ENCODE measurements around the gene LGALS9. TPM values are rescaled to one million over a fixed set of nuclear protein-coding genes. Genes with fewer than 3 reads are reported as not detected.
"Not testable (repeated sequence)": the region's sequence is repeated elsewhere in the genome, so short reads cannot be mapped to it uniquely, and the experiment has no call there.

Gene LGALS9
- polyA plus RNA-seq, 2 of the 4 experiments (the other 2 are of a cell fraction), result 1.2 to 1.5 TPM

DNA sequence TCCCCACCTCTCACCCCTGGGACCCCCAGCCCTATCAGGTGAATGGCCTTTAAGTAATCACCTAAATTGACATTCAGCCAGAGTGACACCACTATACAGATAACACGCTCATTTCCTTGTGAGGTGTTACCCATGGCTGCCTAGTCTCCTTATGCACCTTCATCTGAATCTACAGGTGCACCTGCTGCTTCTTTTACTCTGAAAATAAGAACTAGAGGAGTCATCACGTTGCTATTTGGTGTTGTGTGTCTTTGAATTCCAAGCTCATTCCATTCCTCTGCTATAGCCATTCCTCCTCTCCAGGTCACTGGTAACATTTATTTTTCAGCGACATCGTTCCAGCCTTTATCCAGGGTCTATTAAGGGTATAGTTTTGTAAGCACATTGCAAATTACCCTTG is 9.8 kb downstream of the LGALS9 start:
- ChIA-PET POLR2A (no interaction called here), CTCF (interaction anchor here (1.0 to 3.9 kb wide), 9 partner anchors 11 to 120 kb away, joined by 3 to 33 read pairs (median 4); no protein-coding TSS in a partner anchor)
- TF ChIP-seq, protein P1, sequence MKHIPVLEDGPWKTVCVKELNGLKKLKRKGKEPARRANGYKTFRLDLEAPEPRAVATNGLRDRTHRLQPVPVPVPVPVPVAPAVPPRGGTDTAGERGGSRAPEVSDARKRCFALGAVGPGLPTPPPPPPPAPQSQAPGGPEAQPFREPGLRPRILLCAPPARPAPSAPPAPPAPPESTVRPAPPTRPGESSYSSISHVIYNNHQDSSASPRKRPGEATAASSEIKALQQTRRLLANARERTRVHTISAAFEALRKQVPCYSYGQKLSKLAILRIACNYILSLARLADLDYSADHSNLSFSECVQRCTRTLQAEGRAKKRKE (CRISPR knock-in tag; IDR thresholded peaks at IDR 0.05; ENCODE audit: low read depth), result no peak
- TF ChIP-seq ZSCAN20 (CRISPR knock-in tag; IDR thresholded peaks at IDR 0.05) (no peak), HDAC2 (IDR thresholded peaks at IDR 0.05) (no peak), TP53 (CRISPR knock-in tag; IDR thresholded peaks at IDR 0.05) (no peak), RCOR1 (IDR thresholded peaks at IDR 0.05; ENCODE audit: low read depth, low read length) (no peak), CBX8 (IDR thresholded peaks at IDR 0.05) (no peak), NR3C1 (IDR thresholded peaks at IDR 0.05) (no peak), BHLHE40 (IDR thresholded peaks at IDR 0.05; ENCODE audit: low read depth, low read length) (no peak), SMC3 (IDR thresholded peaks at IDR 0.05) (no peak), FOXS1 (CRISPR knock-in tag; IDR thresholded peaks at IDR 0.05) (no peak), RARB (CRISPR knock-in tag; IDR thresholded peaks at IDR 0.05) (no peak), FOSL2 (IDR thresholded peaks at IDR 0.05) (no peak), FOSL2 (CRISPR knock-in tag; IDR thresholded peaks at IDR 0.05) (no peak), ZNF302 (CRISPR knock-in tag; IDR thresholded peaks at IDR 0.05) (no peak), KDM5A (IDR thresholded peaks at IDR 0.05) (no peak), JUNB (IDR thresholded peaks at IDR 0.05) (no peak), TFCP2L1 (CRISPR knock-in tag; IDR thresholded peaks at IDR 0.05) (no peak), PHF8 (IDR thresholded peaks at IDR 0.05; ENCODE audit: borderline replicate concordance, low read depth) (no peak), HOXB13 (CRISPR knock-in tag; IDR thresholded peaks at IDR 0.05; ENCODE audit: low read depth) (no peak), HEYL (CRISPR knock-in tag; IDR thresholded peaks at IDR 0.05) (no peak)
- TF ChIP-seq, protein P2, sequence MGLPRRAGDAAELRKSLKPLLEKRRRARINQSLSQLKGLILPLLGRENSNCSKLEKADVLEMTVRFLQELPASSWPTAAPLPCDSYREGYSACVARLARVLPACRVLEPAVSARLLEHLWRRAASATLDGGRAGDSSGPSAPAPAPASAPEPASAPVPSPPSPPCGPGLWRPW (IDR thresholded peaks at IDR 0.05), result no peak
- Histone ChIP-seq H3K9me3 (no peaks in the 10 kb centered on the region), H3K27ac (no peak overlapping the region), H3K4me2 (no peak overlapping the region), H3K4me3 (no peak overlapping the region), H3K4me1 (no peaks in the 10 kb centered on the region)
- no peak for ATAC-seq
- DNase-seq (ENCODE audit: low read depth in 1 of 2, low spot score in 1 of 2), result no peak
- no peak for FAIRE-seq
- WGBS (ENCODE audit: missing lambda C conversion rate), result 70% methylated on average over 4 of the region's 4 CpGs

DNA sequence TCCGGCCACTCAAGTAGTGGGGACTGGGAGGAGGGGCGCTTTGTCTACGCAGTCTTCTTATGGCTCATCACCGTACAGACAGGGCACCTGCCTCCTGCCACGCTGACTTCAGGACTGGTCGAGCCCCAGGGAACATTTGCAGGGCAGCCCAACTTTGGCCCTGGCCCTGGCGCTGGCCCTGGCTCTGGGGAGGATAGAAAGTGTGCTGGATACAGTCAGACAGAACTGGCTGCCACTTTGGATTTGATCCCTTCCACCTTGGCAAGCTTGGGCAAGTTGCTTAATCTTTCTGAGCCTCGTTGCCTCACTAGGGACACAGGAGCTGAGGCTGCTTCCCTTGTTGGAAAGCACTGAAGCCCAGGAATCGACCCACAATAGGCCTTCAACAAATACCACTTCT is 13.6 kb downstream of the LGALS9 start:
- no peak overlapping the region for H3K27ac ChIP-seq
- 70% methylated on average over 9 of the region's 9 CpGs for WGBS (ENCODE audit: missing lambda C conversion rate)
- no peaks in the 10 kb centered on the region for H3K4me1 ChIP-seq
- no peaks in the 10 kb centered on the region for H3K9me3 ChIP-seq
- TF ChIP-seq CHD2 (IDR thresholded peaks at IDR 0.05; ENCODE audit: low read length, partially characterized antibody) (no peak), MAFK (IDR thresholded peaks at IDR 0.05; ENCODE audit: partially characterized antibody) (no peak), HOXB13 (CRISPR knock-in tag; IDR thresholded peaks at IDR 0.05; ENCODE audit: low read depth) (no peak), RARB (CRISPR knock-in tag; IDR thresholded peaks at IDR 0.05) (no peak), CBX8 (IDR thresholded peaks at IDR 0.05) (no peak), JUNB (IDR thresholded peaks at IDR 0.05) (no peak)
- TF ChIP-seq, protein P3, sequence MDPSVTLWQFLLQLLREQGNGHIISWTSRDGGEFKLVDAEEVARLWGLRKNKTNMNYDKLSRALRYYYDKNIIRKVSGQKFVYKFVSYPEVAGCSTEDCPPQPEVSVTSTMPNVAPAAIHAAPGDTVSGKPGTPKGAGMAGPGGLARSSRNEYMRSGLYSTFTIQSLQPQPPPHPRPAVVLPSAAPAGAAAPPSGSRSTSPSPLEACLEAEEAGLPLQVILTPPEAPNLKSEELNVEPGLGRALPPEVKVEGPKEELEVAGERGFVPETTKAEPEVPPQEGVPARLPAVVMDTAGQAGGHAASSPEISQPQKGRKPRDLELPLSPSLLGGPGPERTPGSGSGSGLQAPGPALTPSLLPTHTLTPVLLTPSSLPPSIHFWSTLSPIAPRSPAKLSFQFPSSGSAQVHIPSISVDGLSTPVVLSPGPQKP (IDR thresholded peaks at IDR 0.05; ENCODE audit: low read depth, low read length), result no peak
- DNase-seq (ENCODE audit: low read depth in 1 of 2, low spot score in 1 of 2) (no peak), ATAC-seq (no peak), FAIRE-seq (no peak)
- POLR2A ChIA-PET, result no interaction called here
- H3K4me2 ChIP-seq, result no peak overlapping the region
- no peak overlapping the region for H3K4me3 ChIP-seq
- CTCF ChIA-PET, result interaction anchor here (1.0 to 23.8 kb wide), 5 partner anchors 10 to 248 kb away, joined by 3 to 374 read pairs (median 3); no protein-coding TSS in a partner anchor

DNA sequence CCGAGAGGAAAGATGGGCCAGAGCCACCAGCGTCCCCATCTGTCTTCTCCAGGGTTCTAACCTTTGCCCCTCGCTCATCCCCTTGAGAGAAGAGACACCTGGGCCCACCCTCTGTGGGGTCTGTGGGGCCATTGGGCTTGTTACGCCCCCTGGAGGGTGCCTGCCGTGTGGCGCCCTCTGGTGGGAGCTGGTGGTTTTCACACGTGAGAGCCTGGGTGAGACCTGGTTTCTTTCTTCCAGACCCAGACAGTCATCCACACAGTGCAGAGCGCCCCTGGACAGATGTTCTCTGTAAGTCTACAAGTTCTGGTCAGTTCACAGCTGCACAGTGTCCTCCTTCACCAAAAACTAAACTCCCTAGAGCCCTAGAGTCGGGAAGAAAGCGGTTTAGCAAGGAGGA is 14.6 kb downstream of the LGALS9 start:
- POLR2A ChIA-PET; H3K4me2 ChIP-seq; FAIRE-seq; H3K4me3 ChIP-seq; H3K9me3 ChIP-seq; H3K4me1 ChIP-seq; DNase-seq (ENCODE audit: low read depth in 1 of 2, low spot score in 1 of 2); H3K27ac ChIP-seq: not testable (repeated sequence)
- WGBS (ENCODE audit: missing lambda C conversion rate), result 48% methylated on average over 4 of the region's 10 CpGs
- TF ChIP-seq, protein P4, sequence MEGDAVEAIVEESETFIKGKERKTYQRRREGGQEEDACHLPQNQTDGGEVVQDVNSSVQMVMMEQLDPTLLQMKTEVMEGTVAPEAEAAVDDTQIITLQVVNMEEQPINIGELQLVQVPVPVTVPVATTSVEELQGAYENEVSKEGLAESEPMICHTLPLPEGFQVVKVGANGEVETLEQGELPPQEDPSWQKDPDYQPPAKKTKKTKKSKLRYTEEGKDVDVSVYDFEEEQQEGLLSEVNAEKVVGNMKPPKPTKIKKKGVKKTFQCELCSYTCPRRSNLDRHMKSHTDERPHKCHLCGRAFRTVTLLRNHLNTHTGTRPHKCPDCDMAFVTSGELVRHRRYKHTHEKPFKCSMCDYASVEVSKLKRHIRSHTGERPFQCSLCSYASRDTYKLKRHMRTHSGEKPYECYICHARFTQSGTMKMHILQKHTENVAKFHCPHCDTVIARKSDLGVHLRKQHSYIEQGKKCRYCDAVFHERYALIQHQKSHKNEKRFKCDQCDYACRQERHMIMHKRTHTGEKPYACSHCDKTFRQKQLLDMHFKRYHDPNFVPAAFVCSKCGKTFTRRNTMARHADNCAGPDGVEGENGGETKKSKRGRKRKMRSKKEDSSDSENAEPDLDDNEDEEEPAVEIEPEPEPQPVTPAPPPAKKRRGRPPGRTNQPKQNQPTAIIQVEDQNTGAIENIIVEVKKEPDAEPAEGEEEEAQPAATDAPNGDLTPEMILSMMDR (IDR thresholded peaks at IDR 0.05), result peak; percentile 10; the same call in 1 of the 3 replicates
- CTCF ChIA-PET, result interaction anchor here (2.4 to 23.8 kb wide), 2 partner anchors 9 to 44 kb away, joined by 7 to 374 read pairs; no protein-coding TSS in a partner anchor
- peak; percentile 40 to 80; a peak in 3 of 6 replicates for ATAC-seq
